ENCODE measurements around the gene CLPX. TPM values are rescaled to one million over a fixed set of nuclear protein-coding genes. Genes with fewer than 3 reads are reported as not detected.

The CLPX gene
- total and polyA plus RNA-seq, 9 of the 15 experiments (the other 6 are each of a cell fraction or from before 2014, with no cell fraction given): 11.2 to 83.3 (median 51.3) TPM

DNA sequence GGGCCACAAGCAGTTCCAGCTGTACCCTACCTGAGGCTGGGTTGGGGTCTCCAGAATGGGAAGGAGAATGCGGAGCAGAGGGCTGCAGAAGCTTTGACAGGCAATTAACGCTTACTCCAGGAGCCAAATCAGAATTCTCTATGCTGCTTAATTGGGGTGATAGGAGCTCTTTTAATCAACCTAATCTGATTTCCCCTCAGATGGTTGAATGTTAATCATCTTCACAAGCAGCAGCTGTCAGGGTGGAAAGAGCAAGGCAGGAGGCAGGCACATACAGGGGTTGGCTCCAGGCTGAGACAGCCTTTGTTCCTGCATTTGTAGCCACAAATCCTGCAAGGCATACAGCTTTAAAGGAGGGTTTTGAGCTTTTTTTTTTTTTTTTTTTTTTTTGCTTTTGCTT lies 23.5 kb upstream of the CLPX start:
- H3K27ac ChIP-seq (ENCODE audit: extremely low read depth, low read depth, low read length): no peak overlapping the region
- peaks cover 14 to 37% of the 10 kb centered on the region in 2 experiments; a peak in 4 of 5 replicates for H3K27me3 ChIP-seq (ENCODE audit: control insufficient read depth in 2 of 2, insufficient read depth in 2 of 2, low read length in 2 of 2)
- H3K9ac ChIP-seq (ENCODE audit: insufficient read depth in 1 of 2, low read depth in 2 of 2, low read length in 2 of 2): no peak overlapping the region
- H3K9me1 ChIP-seq (ENCODE audit: control insufficient read depth, insufficient read depth, low read length): no peaks in the 10 kb centered on the region
- H3K36me3 ChIP-seq (ENCODE audit: control insufficient read depth, insufficient read depth, low read length): no peaks in the 10 kb centered on the region
- in situ Hi-C loops (cut with MboI): no loop called here
- H2AFZ ChIP-seq (ENCODE audit: low read depth, low read length): no peak overlapping the region
- no peaks in the 10 kb centered on the region for H3K79me2 ChIP-seq (ENCODE audit: control insufficient read depth, insufficient read depth, low read length)
- H4K20me1 ChIP-seq (replicated peaks; ENCODE audit: control insufficient read depth, insufficient read depth, low read length): 0 out of 2 replicates have a peak, but pooled peaks cover 3% of the 10 kb centered on the region
- ChIA-PET CTCF (ENCODE audit: low intra/inter-chr PET ratio) (no interaction called here), POLR2A (interaction anchor here (0.6 to 6.6 kb wide), 9 partner anchors 8 to 1289 kb away, joined by 3 to 54 read pairs (median 5); partner anchors contain the start of genes RNU5B-1 and SNAPC5)
- H3K4me3 ChIP-seq: no peak overlapping the region
- intact Hi-C loops (cut with micrococcal nuclease): no loop called here
- FAIRE-seq: no peak
- no peak overlapping the region for H3K4me2 ChIP-seq (ENCODE audit: insufficient read depth, low read length)
- no peak for ATAC-seq
- 34% methylated on average over 2 of the region's 2 CpGs for WGBS (ENCODE audit: insufficient coverage, low coverage, missing lambda C conversion rate)
- no peaks in the 10 kb centered on the region for H3K9me3 ChIP-seq (replicated peaks; ENCODE audit: control insufficient read depth, insufficient read depth, low read depth, low read length)
- no peak for DNase-seq (ENCODE audit: extremely low read depth in 1 of 4, low spot score in 3 of 4)
- no TSS peak for BruUV-seq (replicated peaks)
- H3K4me1 ChIP-seq (replicated peaks in 1 of 2; ENCODE audit: control insufficient read depth in 2 of 2, insufficient read depth in 2 of 2, low read length in 2 of 2): peaks cover 15 to 25% of the 10 kb centered on the region in 2 experiments; a peak in 3 of 5 replicates
- TF ChIP-seq ZNF174 (CRISPR knock-in tag; IDR thresholded peaks at IDR 0.05) (no peak), ZNF316 (IDR thresholded peaks at IDR 0.05) (no peak), CREM (IDR thresholded peaks at IDR 0.05; ENCODE audit: low read depth) (no peak), ZNF140 (CRISPR knock-in tag; IDR thresholded peaks at IDR 0.05) (no peak), DNMT1 (IDR thresholded peaks at IDR 0.05) (no peak), ELF4 (CRISPR knock-in tag; IDR thresholded peaks at IDR 0.05) (no peak), BDP1 (IDR thresholded peaks at IDR 0.05; ENCODE audit: insufficient read depth, insufficient read length) (no peak), XRCC5 (IDR thresholded peaks at IDR 0.05; ENCODE audit: low read depth, low read length) (no peak), HEY1 (CRISPR knock-in tag; IDR thresholded peaks at IDR 0.05; ENCODE audit: borderline replicate concordance) (no peak), ZBTB7A (IDR thresholded peaks at IDR 0.05; ENCODE audit: borderline replicate concordance, control insufficient read depth, low read depth, low read length) (no peak), SIX5 (IDR thresholded peaks at IDR 0.05; ENCODE audit: borderline replicate concordance in 1 of 2, insufficient read depth in 1 of 2, low read depth in 1 of 2, low read length in 2 of 2) (no peak), SIRT6 (IDR thresholded peaks at IDR 0.05; ENCODE audit: low read depth, low read length) (no peak)
- TF ChIP-seq, protein P1, sequence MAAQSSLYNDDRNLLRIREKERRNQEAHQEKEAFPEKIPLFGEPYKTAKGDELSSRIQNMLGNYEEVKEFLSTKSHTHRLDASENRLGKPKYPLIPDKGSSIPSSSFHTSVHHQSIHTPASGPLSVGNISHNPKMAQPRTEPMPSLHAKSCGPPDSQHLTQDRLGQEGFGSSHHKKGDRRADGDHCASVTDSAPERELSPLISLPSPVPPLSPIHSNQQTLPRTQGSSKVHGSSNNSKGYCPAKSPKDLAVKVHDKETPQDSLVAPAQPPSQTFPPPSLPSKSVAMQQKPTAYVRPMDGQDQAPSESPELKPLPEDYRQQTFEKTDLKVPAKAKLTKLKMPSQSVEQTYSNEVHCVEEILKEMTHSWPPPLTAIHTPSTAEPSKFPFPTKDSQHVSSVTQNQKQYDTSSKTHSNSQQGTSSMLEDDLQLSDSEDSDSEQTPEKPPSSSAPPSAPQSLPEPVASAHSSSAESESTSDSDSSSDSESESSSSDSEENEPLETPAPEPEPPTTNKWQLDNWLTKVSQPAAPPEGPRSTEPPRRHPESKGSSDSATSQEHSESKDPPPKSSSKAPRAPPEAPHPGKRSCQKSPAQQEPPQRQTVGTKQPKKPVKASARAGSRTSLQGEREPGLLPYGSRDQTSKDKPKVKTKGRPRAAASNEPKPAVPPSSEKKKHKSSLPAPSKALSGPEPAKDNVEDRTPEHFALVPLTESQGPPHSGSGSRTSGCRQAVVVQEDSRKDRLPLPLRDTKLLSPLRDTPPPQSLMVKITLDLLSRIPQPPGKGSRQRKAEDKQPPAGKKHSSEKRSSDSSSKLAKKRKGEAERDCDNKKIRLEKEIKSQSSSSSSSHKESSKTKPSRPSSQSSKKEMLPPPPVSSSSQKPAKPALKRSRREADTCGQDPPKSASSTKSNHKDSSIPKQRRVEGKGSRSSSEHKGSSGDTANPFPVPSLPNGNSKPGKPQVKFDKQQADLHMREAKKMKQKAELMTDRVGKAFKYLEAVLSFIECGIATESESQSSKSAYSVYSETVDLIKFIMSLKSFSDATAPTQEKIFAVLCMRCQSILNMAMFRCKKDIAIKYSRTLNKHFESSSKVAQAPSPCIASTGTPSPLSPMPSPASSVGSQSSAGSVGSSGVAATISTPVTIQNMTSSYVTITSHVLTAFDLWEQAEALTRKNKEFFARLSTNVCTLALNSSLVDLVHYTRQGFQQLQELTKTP (IDR thresholded peaks at IDR 0.05; ENCODE audit: low read depth in 1 of 2, partially characterized antibody in 2 of 2): no peak
- TF ChIP-seq, protein P2, sequence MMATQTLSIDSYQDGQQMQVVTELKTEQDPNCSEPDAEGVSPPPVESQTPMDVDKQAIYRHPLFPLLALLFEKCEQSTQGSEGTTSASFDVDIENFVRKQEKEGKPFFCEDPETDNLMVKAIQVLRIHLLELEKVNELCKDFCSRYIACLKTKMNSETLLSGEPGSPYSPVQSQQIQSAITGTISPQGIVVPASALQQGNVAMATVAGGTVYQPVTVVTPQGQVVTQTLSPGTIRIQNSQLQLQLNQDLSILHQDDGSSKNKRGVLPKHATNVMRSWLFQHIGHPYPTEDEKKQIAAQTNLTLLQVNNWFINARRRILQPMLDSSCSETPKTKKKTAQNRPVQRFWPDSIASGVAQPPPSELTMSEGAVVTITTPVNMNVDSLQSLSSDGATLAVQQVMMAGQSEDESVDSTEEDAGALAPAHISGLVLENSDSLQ (IDR thresholded peaks at IDR 0.05): no peak
- TF ChIP-seq, protein P3, sequence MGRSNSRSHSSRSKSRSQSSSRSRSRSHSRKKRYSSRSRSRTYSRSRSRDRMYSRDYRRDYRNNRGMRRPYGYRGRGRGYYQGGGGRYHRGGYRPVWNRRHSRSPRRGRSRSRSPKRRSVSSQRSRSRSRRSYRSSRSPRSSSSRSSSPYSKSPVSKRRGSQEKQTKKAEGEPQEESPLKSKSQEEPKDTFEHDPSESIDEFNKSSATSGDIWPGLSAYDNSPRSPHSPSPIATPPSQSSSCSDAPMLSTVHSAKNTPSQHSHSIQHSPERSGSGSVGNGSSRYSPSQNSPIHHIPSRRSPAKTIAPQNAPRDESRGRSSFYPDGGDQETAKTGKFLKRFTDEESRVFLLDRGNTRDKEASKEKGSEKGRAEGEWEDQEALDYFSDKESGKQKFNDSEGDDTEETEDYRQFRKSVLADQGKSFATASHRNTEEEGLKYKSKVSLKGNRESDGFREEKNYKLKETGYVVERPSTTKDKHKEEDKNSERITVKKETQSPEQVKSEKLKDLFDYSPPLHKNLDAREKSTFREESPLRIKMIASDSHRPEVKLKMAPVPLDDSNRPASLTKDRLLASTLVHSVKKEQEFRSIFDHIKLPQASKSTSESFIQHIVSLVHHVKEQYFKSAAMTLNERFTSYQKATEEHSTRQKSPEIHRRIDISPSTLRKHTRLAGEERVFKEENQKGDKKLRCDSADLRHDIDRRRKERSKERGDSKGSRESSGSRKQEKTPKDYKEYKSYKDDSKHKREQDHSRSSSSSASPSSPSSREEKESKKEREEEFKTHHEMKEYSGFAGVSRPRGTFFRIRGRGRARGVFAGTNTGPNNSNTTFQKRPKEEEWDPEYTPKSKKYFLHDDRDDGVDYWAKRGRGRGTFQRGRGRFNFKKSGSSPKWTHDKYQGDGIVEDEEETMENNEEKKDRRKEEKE (IDR thresholded peaks at IDR 0.05; ENCODE audit: borderline replicate concordance in 1 of 2, control insufficient read depth in 1 of 2, low read depth in 2 of 2, low read length in 1 of 2): no peak

Measured in K562 (cell line).